ENCODE data around the gene TNFRSF25.

Gene TNFRSF25

GRCh38 chr1:6414443-6414844 is 51.5 kb downstream of the TNFRSF25 start:
- Histone ChIP-seq H3K4me1 (ENCODE audit: insufficient read depth, low read length) (no peaks in the 10 kb centered on the region), H3K9me3 (ENCODE audit: low read length) (no peaks in the 10 kb centered on the region), H3K9ac (ENCODE audit: low read length) (no peak overlapping the region), H3K27ac (ENCODE audit: low read depth, low read length) (no peak overlapping the region), H3K27me3 (ENCODE audit: control insufficient read depth in 1 of 2, insufficient read depth in 2 of 2, low read length in 2 of 2) (peaks cover 23 to 64% of the 10 kb centered on the region in 2 donors), H3K4me3 (ENCODE audit: low read depth in 1 of 2, low read length in 2 of 2) (no peak overlapping the region), H3K36me3 (ENCODE audit: insufficient read depth, low read length) (no peaks in the 10 kb centered on the region)

DNA sequence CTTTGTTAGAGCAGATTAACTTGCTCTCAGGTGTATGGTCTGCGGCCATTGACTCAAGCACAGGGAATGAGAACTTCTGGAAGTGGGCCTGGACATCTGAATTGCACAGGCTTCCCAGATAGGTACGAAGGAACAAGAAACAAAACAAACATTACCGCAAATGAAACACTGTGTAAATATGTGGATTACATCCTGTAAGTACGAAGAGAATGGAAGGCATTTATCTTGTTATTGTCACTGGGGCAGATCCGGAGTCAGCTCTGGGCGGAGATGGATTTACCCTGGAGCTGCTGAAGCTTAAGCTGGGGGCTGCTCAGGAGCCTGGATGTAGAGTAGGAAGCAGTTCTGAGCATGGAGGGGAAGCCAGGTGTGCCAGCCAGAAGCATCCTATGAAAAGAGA is 53.1 kb downstream of the TNFRSF25 start:
- H3K4me3 ChIP-seq (ENCODE audit: low read depth in 1 of 2, low read length in 2 of 2): no peak overlapping the region
- H3K4me1 ChIP-seq (ENCODE audit: insufficient read depth, low read length): no peaks in the 10 kb centered on the region
- H3K27me3 ChIP-seq (ENCODE audit: control insufficient read depth in 1 of 2, insufficient read depth in 2 of 2, low read length in 2 of 2): peaks cover 17 to 48% of the 10 kb centered on the region in 2 donors
- no peak overlapping the region for H3K9ac ChIP-seq (ENCODE audit: low read length)
- no peaks in the 10 kb centered on the region for H3K36me3 ChIP-seq (ENCODE audit: insufficient read depth, low read length)
- no peaks in the 10 kb centered on the region for H3K9me3 ChIP-seq (ENCODE audit: low read length)
- H3K27ac ChIP-seq (ENCODE audit: low read depth, low read length): no peak overlapping the region

Measured in muscle layer of colon (tissue), 2 donors.